Measurements from ENCODE around the gene LRRFIP1. TPM values are rescaled to one million over a fixed set of nuclear protein-coding genes. Genes with fewer than 3 reads are reported as not detected.

LRRFIP1 gene
- polyA plus RNA-seq, 1 experiment: 71.1 TPM

GRCh38 chr2:237765875-237766274 lies 138.5 kb downstream of the LRRFIP1 start:
- no peaks in the 10 kb centered on the region for H3K9me3 ChIP-seq (ENCODE audit: control insufficient read depth, insufficient read depth, low read length)
- TF ChIP-seq CTCF (IDR thresholded peaks at IDR 0.05; ENCODE audit: low read depth, low read length): no peak
- POLR2A ChIA-PET: no interaction called here
- CTCF ChIA-PET: interaction anchor here (0.6 to 1.4 kb wide), 5 partner anchors 9 to 497 kb away, joined by 3 to 8 read pairs (median 3); no protein-coding TSS in a partner anchor
- DNase-seq (ENCODE audit: low read depth, low spot score): no peak
- peak overlapping the region; percentile 12 for H3K27ac ChIP-seq (ENCODE audit: low read depth, low read length)
- H3K27me3 ChIP-seq (ENCODE audit: control insufficient read depth, insufficient read depth, low read length): no peaks in the 10 kb centered on the region
- no peak overlapping the region for H3K4me3 ChIP-seq (ENCODE audit: low read depth, low read length)

GRCh38 chr2:237766340-237766739 lies 139.0 kb downstream of the LRRFIP1 start:
- TF ChIP-seq CTCF (IDR thresholded peaks at IDR 0.05; ENCODE audit: low read depth, low read length): no peak
- Histone ChIP-seq H3K9me3 (ENCODE audit: control insufficient read depth, insufficient read depth, low read length) (no peaks in the 10 kb centered on the region), H3K27me3 (ENCODE audit: control insufficient read depth, insufficient read depth, low read length) (no peaks in the 10 kb centered on the region), H3K4me3 (ENCODE audit: low read depth, low read length) (no peak overlapping the region), H3K27ac (ENCODE audit: low read depth, low read length) (no peak overlapping the region)
- POLR2A ChIA-PET: no interaction called here
- CTCF ChIA-PET: interaction anchor here (1.2 to 1.4 kb wide), 3 partner anchors 9 to 254 kb away, joined by 3 to 8 read pairs (median 3); no protein-coding TSS in a partner anchor
- DNase-seq (ENCODE audit: low read depth, low spot score): no peak

GRCh38 chr2:237772513-237772912 lies 145.1 kb downstream of the LRRFIP1 start:
- ChIA-PET POLR2A (no interaction called here), CTCF (no interaction called here)
- Histone ChIP-seq H3K4me3 (ENCODE audit: low read depth, low read length) (no peak overlapping the region), H3K9me3 (ENCODE audit: control insufficient read depth, insufficient read depth, low read length) (no peaks in the 10 kb centered on the region; the same call in 1 of the 2 replicates), H3K27ac (ENCODE audit: low read depth, low read length) (no peak overlapping the region), H3K27me3 (ENCODE audit: control insufficient read depth, insufficient read depth, low read length) (no peaks in the 10 kb centered on the region)
- no peak for TF ChIP-seq CTCF (IDR thresholded peaks at IDR 0.05; ENCODE audit: low read depth, low read length)
- no peak for DNase-seq (ENCODE audit: low read depth, low spot score)

GRCh38 chr2:237773826-237774225 lies 146.4 kb downstream of the LRRFIP1 start:
- no peak for TF ChIP-seq CTCF (IDR thresholded peaks at IDR 0.05; ENCODE audit: low read depth, low read length)
- Histone ChIP-seq H3K4me3 (ENCODE audit: low read depth, low read length) (no peak overlapping the region), H3K27me3 (ENCODE audit: control insufficient read depth, insufficient read depth, low read length) (no peaks in the 10 kb centered on the region), H3K27ac (ENCODE audit: low read depth, low read length) (no peak overlapping the region), H3K9me3 (ENCODE audit: control insufficient read depth, insufficient read depth, low read length) (no peaks in the 10 kb centered on the region; the same call in 1 of the 2 replicates)
- no peak for DNase-seq (ENCODE audit: low read depth, low spot score)
- CTCF ChIA-PET: interaction anchor here (0.8 to 2.0 kb wide), 9 partner anchors 8 to 261 kb away, joined by 3 to 16 read pairs (median 5); no protein-coding TSS in a partner anchor
- POLR2A ChIA-PET: no interaction called here

GRCh38 chr2:237774811-237775553 lies 147.6 kb downstream of the LRRFIP1 start:
- POLR2A ChIA-PET: interaction anchor here (0.6 to 1.2 kb wide), 2 partner anchors 105 to 286 kb away, joined by 3 to 4 read pairs; no protein-coding TSS in a partner anchor
- CTCF ChIA-PET: interaction anchor here (0.6 to 2.8 kb wide), 18 partner anchors 9 to 502 kb away, joined by 3 to 16 read pairs (median 4); no protein-coding TSS in a partner anchor
- no peak overlapping the region for H3K4me3 ChIP-seq (ENCODE audit: low read depth, low read length)
- TF ChIP-seq CTCF (IDR thresholded peaks at IDR 0.05; ENCODE audit: low read depth, low read length): peak; percentile 72
- no peak for DNase-seq (ENCODE audit: low read depth, low spot score)
- H3K27ac ChIP-seq (ENCODE audit: low read depth, low read length): no peak overlapping the region
- H3K9me3 ChIP-seq (ENCODE audit: control insufficient read depth, insufficient read depth, low read length): no peaks in the 10 kb centered on the region; the same call in 1 of the 2 replicates
- no peaks in the 10 kb centered on the region for H3K27me3 ChIP-seq (ENCODE audit: control insufficient read depth, insufficient read depth, low read length)

All from AG04450 (cell line).